Inferior parietal cortex (tissue), 1 donor: ENCODE data around the gene PRMT7.

Source experiments
- DNase-seq: peaks from one replicate; pipeline ENCODE4 v3.0.0-alpha.2; 2016; ENCODE audit errors: extremely low spot score

The PRMT7 gene

DNA sequence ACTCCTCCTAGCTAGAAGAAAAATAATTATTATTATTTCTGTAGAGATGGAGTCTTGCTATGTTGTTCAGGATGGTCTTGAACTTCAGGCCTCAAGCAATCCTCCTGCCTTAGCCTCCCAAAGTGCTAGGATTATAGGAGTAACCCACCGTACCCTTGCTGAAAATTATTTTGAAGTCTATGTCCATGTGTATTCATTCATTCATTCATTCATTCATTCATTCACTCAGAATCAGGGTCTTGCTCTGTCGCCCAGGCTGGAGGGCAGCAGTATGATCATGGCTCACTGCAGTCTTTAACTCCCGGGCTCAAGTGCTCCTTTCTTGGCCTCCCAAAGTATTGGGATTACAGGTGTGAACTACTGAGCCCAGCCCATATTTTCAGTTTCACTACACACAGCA is 4.2 kb upstream of the PRMT7 start:
- DNase-seq, result no peak

DNA sequence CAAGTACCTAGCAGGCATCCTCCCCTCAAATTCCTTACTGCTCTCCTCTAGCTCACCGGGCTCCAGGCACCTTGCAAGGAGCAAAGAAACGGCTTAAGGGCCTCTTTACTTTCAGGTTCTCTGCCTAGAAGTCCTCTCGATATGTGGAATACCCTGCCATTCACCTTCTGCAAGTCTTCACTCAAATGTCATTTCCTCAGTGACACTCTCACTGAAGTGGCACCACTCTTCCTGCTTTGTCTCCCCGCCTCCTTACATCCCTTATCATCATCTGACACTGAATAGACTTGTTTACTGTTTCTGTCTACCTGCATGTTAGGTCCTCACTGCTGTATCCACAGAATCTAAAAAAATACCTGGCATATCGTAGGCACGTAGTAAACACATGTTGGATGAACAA is 1.0 kb upstream of the PRMT7 start:
- no peak for DNase-seq

DNA sequence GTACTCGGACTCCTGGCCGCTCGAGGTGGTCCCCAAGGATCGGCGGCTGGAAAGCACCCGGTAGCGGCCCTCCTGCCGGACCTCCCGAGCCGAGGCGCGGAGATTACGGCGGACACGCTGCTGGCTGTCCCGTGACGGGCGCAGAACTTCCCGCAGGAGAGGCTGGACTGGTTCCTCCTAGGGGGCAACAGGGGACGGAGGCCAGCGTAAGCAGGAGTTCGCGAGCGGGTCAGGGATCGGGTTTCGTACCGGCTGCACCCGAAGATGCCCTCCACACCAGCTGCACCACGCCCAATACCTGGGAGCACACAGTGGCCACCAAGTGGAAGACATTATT is 414 bp upstream of the PRMT7 start:
- no peak for DNase-seq

DNA sequence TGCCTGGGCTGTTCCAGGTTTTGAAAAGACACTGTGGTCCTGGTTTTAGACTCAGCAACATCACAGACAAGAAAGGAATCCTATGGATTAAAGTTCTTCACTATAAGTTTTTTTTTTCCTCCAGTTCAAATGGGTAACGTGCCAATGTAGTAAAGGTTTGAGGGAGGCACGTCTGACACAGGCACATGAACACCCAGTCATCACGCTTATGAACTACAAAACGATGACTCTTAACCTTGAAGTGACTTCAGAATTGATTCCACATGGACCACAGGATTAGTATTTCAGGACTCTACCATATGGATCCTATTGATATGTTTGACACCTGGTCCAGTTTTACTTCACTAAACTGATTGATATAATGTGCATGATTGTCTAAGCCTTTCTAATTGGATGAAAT is 2.3 kb downstream of the PRMT7 start:
- no peak for DNase-seq

DNA sequence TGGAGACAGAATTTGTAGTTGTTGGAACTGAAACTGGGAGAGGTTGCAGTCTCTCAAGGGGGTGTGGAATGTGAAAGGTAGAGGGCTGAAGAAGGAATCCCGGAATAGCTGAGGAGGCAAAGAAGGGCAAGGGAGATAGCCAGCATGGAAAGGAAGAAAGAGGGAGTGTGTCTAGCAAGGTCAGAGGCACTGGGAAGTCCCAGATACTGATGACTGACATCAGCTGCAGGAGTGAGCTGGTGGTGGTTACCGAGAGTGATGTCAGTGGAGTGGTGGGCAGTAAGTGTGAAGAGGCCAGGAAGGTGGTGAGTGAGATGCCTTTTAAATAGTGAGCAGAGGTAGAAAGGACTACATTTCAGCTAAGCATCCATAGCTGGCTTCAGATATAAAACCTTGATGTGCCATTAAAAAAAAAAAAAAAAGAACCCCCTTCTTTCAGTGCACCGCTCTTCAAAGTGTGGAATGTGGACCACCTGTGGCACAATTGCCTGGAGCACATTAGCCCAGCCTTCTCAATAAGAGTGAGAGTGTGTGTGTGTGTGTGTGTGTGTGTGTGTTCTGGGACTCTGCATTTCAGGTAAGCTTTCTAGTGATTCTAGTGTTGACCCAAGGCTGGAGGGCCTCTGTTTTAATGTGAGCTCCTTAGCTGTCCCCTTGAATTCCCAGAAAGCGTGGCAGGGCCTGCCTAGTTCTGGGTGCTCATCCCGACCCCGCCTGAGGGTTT is 8.5 kb downstream of the PRMT7 start:
- no peak for DNase-seq

DNA sequence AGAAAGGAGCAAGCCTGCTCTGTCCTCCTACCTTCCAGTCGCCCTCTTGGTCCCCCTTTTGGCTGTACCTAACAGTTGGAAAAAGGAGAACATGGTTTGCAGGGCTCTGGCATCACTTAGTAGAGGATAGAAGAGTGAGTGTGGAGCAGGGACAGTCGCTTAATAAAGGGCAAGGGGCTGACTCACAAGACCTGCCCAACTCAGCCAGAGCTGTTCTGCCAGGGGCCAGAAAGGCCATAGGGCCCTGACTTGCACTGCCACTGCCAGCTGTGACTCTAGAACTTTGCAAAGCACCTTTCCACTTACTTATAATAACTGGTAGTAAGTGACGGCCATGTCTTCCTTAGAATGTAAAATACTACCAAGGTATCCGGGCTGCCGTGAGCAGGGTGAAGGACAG is 13.5 kb downstream of the PRMT7 start:
- DNase-seq, result no peak

DNA sequence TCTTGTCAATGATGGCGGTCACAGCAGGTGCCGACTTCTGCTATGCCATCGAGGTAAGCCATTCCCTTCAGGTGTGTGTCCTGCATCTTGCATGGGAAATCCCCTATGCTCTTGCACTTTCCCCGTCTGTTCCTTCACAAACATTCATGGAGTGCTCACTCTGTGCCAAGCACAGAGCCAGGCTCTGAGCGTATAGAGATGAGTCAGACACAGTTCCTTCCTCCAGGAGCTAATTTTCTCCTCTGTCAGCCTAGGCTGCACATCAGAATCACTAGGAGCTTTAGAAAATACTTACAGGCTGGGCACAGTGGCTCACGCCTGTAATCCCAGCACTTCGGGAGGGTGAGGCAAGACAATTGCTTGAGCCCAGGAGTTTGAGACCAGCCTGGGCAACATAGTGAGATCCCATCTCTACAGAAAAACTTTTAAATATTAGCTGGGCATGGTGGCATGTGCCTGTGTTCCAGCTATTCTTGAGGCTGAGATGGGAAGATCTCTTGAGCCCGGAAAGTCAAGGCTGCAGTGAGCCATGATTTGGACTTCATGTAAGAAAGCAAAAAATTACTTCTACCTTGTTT is 14.1 kb downstream of the PRMT7 start:
- DNase-seq, result no peak

DNA sequence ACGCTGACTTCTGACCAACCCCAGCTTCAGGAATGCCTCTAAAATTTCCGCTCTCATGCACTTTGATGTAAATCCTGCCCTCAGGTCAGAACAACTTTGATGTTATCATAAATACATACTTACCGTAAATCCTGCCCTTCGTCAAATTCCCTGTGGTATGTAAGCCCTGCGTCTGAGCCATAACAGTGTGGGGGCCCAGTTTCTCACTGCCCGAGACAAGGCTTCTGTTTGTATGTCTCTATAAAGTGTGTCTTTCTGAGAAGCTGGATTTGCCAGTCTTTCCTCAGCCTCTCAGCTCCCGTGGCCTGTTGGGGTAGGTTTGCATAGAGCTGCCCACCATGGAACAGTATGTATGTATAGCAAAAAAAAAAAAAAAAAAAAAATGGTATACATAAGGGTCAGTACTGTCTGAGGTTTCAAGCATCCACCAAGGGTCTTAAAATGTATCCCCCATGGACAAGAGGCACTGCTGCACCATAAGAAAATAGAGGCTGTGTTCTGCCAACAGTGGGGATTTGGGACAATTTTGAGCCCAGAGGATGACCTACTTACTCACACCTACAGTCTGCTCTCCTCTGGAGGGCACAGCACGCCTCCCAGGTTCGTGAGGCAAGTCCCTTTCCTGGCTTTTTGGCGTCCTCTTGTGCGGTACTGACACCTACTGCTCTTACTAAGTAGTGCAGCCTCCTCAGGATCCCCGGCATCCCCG is 17.5 kb downstream of the PRMT7 start:
- DNase-seq, result peak; percentile 90

DNA sequence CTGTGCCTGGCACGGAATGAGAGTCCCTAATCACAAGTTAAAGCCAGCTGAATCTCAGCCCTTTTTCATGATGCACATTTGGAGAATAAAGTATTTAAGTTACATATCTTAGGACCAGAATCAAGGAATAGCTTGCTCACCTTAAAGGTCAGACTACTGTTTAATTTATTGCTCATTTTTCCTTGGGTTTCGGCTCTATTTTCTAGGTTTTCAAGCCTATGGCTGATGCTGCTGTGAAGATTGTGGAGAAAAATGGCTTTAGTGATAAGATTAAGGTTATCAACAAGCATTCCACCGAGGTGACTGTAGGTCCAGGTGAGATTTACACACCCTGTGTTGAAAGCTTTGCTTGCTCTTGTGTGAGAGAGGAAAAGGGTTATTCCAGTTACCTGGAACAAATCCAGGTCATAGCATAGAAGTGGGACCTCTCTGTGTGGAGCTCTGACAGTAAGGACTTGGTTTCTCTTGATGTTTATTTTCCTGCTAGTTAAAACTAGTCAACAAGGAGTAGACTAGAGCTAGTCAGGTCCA is 18.1 kb downstream of the PRMT7 start:
- no peak for DNase-seq

DNA sequence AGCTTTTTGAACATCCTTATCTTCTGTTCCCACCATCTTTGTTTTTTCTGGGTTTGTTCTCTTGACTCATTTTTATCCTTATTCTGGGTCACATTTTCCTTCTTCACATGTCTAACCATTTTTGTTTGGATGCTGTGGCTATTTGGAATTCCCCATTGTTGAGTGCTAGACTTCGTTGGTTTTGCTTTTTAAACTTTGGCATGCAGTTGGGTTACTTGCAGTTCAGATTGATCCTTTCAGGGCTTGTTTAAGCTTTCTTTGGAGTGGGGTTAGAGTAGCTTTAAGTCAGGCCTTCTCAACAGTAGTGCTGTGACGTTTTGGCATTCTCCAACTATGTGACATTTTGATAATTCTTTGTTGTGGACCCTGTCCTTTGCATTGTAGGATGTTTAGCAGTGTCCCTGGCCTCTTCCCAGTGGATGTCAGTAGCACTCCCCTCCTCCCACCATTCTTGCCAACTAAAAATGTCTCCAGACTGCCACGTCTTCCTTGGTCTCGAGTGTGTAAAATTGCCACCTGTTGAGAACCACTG is 21.1 kb downstream of the PRMT7 start:
- no peak for DNase-seq

DNA sequence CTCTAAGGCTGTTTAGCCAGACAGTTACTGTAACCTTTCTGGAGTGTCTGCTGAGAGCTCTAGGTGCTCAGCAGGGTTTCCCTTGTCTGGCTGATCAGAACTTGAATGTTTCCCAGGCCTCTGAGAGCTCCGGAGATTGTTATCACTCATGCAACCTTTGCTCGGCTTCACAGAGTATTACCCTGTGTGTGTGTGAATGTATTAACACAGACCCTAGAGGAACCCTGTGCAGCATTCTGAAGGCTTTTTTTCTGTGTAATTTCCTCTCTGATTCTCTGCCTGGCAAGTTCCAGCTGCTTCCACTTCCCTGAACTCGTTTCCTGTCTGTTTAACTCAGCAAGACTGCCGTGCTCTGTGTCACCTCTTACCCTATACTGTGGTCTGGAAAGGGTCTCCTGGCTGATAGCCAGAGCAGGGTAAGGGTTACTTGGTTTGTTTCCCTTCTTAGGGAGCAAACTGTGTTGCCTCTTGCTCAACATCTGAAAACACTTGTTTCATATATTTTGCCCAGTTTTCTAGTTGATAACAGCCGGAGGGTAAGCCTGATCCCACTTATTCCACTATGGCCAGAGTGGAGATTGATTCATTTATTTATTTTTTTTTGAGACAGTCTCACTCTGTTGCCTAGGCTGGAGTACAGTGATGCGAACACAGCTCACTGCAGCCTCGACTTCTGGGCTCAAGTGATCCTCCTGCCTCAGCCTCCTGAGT is 21.7 kb downstream of the PRMT7 start:
- no peak for DNase-seq

DNA sequence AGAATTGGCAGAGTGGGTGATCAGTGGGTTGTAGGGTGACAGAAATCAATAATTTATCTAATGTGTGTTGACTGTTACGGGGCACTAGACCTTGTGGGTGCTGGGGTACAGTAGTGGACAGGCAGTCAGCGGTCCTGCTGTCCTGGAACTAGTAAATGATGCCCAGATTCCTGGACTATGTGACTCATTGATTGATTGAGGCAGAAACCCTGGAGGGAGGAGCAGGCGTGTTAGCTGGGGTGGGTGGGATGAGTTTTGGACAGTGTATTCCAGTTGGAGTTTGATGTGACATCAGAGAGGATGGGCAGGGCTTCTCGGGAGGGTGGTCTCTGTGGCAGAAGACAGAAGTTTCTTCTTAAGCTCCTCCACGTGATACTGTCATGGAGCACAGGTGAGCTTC is 24.4 kb downstream of the PRMT7 start:
- DNase-seq, result no peak

DNA sequence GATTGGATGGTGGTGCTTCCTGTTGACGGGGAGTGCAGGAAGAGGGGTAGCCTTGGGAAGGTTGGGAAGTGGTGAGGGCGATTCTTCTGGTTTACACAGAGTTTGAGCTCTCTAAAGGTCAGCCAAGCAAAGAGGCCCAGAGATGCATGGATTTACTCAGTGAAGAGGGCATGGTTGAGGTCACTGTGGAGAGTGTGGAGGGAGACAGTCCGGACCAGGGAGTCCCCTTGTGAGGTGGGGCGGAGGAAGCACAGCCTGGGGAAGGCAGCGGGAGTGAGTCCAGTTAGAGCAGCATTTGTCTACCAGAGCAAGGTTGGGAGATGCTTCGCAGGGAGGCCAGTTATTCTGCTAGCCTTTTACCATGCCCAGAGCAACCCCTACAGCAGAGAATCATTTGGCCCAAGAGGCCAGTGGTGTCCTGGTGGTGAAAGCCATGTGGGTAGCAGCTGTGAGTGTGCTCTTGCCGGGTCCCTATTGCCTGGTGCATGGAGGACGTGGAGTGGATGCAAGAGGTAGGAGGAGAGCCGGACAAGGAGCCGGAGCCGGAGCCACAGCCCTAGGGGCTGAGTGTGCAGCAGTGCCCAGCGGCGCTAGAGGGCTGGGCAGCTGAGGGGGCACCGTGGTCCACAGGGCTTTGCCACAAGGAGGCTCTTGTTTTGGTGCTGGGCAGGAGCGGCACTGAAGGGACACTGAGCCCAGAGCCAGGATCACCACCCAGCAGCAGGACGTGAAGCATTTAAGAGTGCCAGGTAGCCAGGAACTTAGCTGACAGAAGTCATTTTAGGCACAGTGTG is 27.7 kb downstream of the PRMT7 start:
- DNase-seq, result no peak

DNA sequence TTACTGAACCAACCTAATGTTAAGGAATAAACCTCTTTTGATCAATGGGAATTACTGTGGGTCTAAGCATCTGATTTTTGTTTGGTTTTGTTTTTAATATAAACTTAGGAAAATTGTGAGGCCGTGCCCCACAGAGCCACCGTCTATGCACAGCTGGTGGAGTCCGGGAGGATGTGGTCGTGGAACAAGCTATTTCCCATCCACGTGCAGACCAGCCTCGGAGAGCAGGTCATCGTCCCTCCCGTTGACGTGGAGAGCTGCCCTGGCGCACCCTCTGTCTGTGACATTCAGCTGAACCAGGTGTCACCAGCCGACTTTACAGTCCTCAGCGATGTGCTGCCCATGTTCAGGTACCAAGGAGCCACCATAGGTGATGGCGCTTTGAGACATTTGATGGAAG is 28.4 kb downstream of the PRMT7 start:
- DNase-seq, result no peak

DNA sequence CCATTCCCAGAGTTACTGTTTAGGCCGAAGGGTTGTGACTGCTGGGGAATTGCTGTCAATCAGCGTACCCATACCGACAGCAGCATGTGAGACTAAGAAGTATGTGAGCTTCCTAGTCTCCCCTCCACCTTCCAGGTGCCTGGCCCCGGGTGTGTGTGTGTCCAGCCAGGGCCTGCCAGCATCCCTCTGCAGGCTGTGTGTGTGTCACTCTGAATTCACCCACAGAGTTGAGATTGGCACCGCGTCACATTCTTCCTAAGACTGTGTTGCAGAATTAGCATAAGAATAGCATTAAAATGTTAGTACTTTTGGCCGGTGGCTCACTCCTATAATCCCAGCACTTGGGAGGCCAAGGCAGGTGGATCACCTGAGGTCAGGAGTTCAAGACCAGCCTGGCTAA is 31.8 kb downstream of the PRMT7 start:
- DNase-seq, result no peak

DNA sequence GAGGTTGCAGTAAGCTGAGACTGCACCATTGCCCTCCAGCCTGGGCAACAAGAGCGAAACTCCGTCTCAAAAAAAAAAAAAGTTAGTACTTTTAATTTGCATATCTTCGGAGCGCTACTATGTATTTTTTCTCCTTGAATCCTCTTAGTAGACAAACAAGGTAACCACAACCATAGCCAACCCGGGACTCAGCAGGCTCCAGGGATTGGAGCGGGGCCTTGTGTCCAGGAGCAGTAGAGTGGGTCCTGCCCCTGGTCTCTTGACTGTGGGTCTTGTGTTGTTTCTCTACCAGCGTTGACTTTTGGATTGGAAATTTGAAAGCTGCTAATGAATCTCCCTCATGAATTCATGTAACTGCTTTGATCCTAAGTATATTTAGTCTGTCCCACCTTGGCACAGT is 32.3 kb downstream of the PRMT7 start:
- DNase-seq, result no peak

DNA sequence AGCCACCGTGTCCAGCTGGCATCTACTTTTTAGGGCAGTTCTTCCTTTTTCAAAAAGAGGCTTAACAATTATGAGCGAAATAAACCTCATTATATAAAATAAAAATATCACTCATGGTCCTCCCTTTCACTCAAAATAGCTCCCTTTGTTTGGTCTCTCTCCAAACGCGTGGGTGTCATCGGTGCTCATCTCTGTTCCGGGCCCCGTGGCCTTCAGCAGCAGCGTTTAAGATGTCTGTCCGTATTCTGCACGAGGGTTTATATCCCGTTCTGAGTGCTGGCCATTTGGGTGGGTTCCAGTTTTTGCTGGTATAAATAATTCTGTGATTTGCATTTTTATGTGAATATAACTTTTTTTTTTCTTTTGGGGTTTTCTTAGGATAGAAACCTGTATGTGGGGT is 33.4 kb downstream of the PRMT7 start:
- DNase-seq, result no peak

DNA sequence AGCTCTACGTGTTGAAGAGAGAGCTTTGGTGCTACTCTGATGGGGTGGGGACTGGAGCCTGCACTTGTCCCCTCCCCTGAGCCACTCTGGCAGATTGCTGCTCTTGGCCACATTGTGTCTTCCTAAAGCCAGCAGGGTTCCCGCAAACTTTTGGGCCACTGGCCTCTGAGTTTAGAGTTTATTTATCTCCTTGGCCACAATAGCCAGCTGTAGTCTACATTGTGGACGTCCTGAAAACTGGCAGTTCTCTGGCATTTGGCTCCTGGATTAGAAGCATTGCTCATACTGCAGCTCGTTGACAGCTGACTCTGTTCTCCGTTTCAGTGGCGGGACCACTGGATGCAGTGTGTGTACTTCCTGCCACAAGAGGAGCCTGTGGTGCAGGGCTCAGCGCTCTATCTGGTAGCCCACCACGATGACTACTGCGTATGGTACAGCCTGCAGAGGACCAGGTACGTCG is 34.6 kb downstream of the PRMT7 start:
- no peak for DNase-seq

DNA sequence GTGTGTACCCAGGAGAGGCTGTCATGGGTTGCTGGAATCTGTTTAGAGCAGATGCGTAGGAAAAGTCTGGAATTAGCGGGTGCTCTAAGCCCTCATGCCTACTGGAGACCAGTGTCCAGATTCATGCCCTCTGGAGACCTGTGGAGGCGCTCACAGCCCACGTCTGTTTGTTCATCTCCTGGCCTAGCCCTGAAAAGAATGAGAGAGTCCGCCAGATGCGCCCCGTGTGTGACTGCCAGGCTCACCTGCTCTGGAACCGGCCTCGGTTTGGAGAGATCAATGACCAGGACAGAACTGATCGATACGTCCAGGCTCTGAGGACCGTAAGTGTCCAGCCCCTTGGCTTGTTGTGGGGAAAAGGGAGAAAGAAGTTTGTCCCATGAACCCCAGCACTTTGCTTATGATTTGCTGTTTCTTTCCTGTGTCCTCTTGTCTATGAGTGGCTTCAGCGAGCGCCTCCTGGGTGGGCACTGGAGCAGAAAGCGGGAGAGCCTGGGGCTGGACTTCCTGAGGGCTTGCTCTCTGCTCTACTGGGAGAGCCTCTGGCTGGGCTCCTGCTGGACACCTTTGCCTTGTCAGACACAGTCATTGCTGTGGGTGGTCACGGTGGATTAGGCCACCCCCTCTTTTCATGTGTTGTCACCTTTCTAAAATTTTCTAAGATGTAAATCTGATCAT is 35.3 kb downstream of the PRMT7 start:
- no peak for DNase-seq

DNA sequence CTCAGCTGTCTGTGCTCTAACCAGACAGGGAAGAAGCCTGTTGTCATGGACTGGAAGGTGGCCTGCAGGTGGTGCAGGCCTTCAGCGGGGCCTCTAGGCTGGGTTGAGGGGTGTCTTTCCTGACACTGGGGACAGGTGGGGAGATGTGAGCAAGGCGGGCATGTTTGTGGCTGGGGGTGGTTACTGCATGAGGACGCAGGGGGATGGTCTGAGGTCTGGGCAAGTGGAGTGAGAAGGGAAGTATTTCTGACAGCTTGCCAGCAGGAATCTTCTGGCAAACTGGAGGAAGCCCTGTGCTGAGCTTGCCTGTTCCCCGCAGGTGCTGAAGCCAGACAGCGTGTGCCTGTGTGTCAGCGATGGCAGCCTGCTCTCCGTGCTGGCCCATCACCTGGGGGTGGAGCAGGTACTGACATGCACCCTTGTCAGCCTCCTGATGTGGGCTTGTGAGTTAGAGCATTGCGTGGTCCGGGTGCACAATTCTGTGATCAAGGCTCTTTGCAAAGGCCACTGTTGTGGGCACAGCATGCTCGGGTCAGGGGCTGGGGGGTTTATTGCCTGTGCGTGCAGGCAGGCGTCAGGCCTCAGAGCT is 36.2 kb downstream of the PRMT7 start:
- DNase-seq, result no peak
